Keratinocyte (primary cell): ENCODE results near the gene THRB. TPM values are rescaled to one million over a fixed set of nuclear protein-coding genes. Genes with fewer than 3 reads are reported as not detected.

Source experiments
- DNase-seq: peaks from one replicate; pipeline ENCODE4 v3.0.0-alpha.2; 2011; ENCODE audit warnings: low read depth, missing footprints, low spot score
- FAIRE-seq: peaks from 2 replicates; lab custom pipeline; 2011; peaks lifted over from hg19 to GRCh38; lab: Jason Lieb, UNC
- H2AFZ ChIP-seq: 2 replicates; pipeline ENCODE4 v1.6.0; 2012; ENCODE audit warnings: low read length, control low read depth, inconsistent platforms; ENCODE audit not compliant: control insufficient read depth
- H3K27ac ChIP-seq: 2 replicates; pipeline ENCODE4 v1.5.1; 2011; ENCODE audit warnings: low read length; ENCODE audit not compliant: control insufficient read depth, insufficient read depth
- H3K27me3 ChIP-seq: 3 replicates; pipeline ENCODE4 v1.6.0; 2011; ENCODE audit warnings: low read length; ENCODE audit not compliant: control insufficient read depth, insufficient read depth; ENCODE audit errors: extremely low read depth
- H3K36me3 ChIP-seq, 2 experiments: 2 replicates in 1 of 2; 3 replicates in 1 of 2; pipeline ENCODE4 v1.5.1; 2011; ENCODE audit warnings: low read length in 2 of 2, mild to moderate bottlenecking in 1 of 2; ENCODE audit not compliant: control insufficient read depth in 2 of 2, insufficient read depth in 2 of 2; ENCODE audit errors: extremely low read depth in 1 of 2
- H3K4me1 ChIP-seq: 3 replicates; pipeline ENCODE4 v1.5.1; 2011; ENCODE audit warnings: low read length; ENCODE audit not compliant: control insufficient read depth, insufficient read depth; ENCODE audit errors: extremely low read depth
- H3K4me2 ChIP-seq: 3 replicates; pipeline ENCODE4 v1.6.0; 2011; ENCODE audit warnings: low read depth, low read length; ENCODE audit not compliant: control insufficient read depth, insufficient read depth; ENCODE audit errors: extremely low read depth
- H3K4me3 ChIP-seq, 3 experiments: fragments of 200-600 bp in 1 of 3; sonication (generic) in 1 of 3; 2 replicates in 2 of 3; 3 replicates in 1 of 3; pipeline ENCODE4 v1.5.1; 2011 to 2016; ENCODE audit warnings: low read length in 3 of 3, mild to moderate bottlenecking in 3 of 3, control low read depth in 2 of 3, inconsistent platforms in 1 of 3, low read depth in 1 of 3, mixed read lengths in 1 of 3, mixed run types in 1 of 3, moderate library complexity in 1 of 3; ENCODE audit not compliant: control insufficient read depth in 2 of 3, insufficient read depth in 2 of 3; ENCODE audit errors: extremely low read depth in 1 of 3
- H3K79me2 ChIP-seq: 2 replicates; pipeline ENCODE4 v1.6.0; 2012; ENCODE audit warnings: low read length; ENCODE audit not compliant: control insufficient read depth, insufficient read depth
- H3K9ac ChIP-seq: 3 replicates; pipeline ENCODE4 v1.6.0; 2011; ENCODE audit warnings: low read length; ENCODE audit not compliant: control insufficient read depth, insufficient read depth; ENCODE audit errors: extremely low read depth
- H3K9me1 ChIP-seq: 3 replicates; pipeline ENCODE4 v1.6.0; 2011; ENCODE audit warnings: low read length; ENCODE audit not compliant: control insufficient read depth, insufficient read depth; ENCODE audit errors: extremely low read depth
- H3K9me3 ChIP-seq: 2 replicates; pipeline ENCODE4 v1.5.1; 2012; ENCODE audit warnings: low read depth, low read length; ENCODE audit not compliant: control insufficient read depth
- H4K20me1 ChIP-seq: 3 replicates; pipeline ENCODE4 v1.6.0; 2011; ENCODE audit warnings: low read length; ENCODE audit not compliant: control insufficient read depth, insufficient read depth; ENCODE audit errors: extremely low read depth
- EZH2 ChIP-seq: IDR thresholded peaks from one replicate; pipeline ENCODE4 v1.6.1; 2012; ENCODE audit warnings: inconsistent platforms, mild to moderate bottlenecking, low read length, moderate library complexity
- dilution Hi-C: fragments of 300-500 bp; cut with MboI; formaldehyde crosslinking; loops from one replicate; pipeline ENCODE4 v1.7.0; 2020; ENCODE audit warnings: low sequenced_read_pairs; ENCODE audit not compliant: extremely low pct_ligation_motif_present
- polyA plus RNA-seq, 5 experiments: library from polyadenylated mRNA; depleted of rRNA in 3 of 5; stranded (reverse) in 3 of 5; stranded (forward) in 1 of 5; unstranded in 1 of 5; fragments of >200 nt; gene quantifications; 1 replicate in 1 of 5; 2 replicates in 3 of 5; 3 replicates in 1 of 5; pipeline versions ENCODE4 v1.2.1 to v1.2.3, GENCODE V29; 2011 to 2012; ENCODE audit warnings: missing spikeins in 2 of 5, low read depth in 1 of 5, low replicate concordance in 1 of 5
- TF ChIP-seq, protein P1 (sequence below), 3 experiments: IDR thresholded peaks in 1 of 3; conservative IDR thresholded peaks in 1 of 3; optimal IDR thresholded peaks in 1 of 3; 2 replicates in 2 of 3; 3 replicates in 1 of 3; pipeline versions ENCODE3 to v1.5.1; 2011; ENCODE audit warnings: low read length in 3 of 3, mild to moderate bottlenecking in 3 of 3, moderate library complexity in 2 of 3, control low read depth in 1 of 3, inconsistent platforms in 1 of 3; ENCODE audit not compliant: insufficient read depth in 2 of 3; ENCODE audit errors: extremely low read depth in 1 of 3

Gene THRB
- polyA plus RNA-seq, 1 donor (not counting 4 experiments of a cell fraction or from before 2014, with no cell fraction given), result 2.6 TPM

DNA sequence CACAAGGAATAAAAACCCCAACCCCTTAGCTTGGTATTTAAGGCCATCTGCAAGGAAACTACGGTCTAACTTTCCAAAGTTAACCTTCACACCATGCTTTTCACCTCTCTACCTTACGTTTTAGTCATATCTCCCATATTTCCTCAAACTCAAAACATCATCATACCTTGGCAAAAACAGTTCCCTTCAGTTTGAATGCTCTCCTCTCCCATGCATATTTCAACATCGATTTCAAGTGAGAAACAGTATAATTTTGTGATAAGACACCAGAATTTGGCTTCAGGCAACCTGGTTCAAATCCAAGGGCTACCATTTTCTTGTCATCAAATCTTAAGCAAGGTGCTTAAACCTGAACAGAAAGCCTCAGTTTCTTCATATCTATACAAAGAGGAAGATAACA is 108.2 kb downstream of the THRB start:
- dilution Hi-C loops, result no loop called here
- DNase-seq (no peak), FAIRE-seq (no peak)
- H3K4me2 ChIP-seq, result no peak overlapping the region
- TF ChIP-seq EZH2, result no peak
- TF ChIP-seq, protein P1, sequence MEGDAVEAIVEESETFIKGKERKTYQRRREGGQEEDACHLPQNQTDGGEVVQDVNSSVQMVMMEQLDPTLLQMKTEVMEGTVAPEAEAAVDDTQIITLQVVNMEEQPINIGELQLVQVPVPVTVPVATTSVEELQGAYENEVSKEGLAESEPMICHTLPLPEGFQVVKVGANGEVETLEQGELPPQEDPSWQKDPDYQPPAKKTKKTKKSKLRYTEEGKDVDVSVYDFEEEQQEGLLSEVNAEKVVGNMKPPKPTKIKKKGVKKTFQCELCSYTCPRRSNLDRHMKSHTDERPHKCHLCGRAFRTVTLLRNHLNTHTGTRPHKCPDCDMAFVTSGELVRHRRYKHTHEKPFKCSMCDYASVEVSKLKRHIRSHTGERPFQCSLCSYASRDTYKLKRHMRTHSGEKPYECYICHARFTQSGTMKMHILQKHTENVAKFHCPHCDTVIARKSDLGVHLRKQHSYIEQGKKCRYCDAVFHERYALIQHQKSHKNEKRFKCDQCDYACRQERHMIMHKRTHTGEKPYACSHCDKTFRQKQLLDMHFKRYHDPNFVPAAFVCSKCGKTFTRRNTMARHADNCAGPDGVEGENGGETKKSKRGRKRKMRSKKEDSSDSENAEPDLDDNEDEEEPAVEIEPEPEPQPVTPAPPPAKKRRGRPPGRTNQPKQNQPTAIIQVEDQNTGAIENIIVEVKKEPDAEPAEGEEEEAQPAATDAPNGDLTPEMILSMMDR (optimal IDR thresholded peaks at IDR 0.05 in 1 of 3, IDR thresholded peaks at IDR 0.05 in 1 of 3, conservative IDR thresholded peaks at IDR 0.05 in 1 of 3; ENCODE audit: extremely low read depth in 1 of 3, insufficient read depth in 2 of 3, low read length in 3 of 3), result no peak
- no peak overlapping the region for H3K4me3 ChIP-seq
- H3K4me1 ChIP-seq, result peaks cover 37% of the 10 kb centered on the region
- no peaks in the 10 kb centered on the region for H3K27me3 ChIP-seq
- no peak overlapping the region for H3K27ac ChIP-seq
- no peak overlapping the region for H3K9ac ChIP-seq
- no peaks in the 10 kb centered on the region for H3K36me3 ChIP-seq
- H3K79me2 ChIP-seq, result no peaks in the 10 kb centered on the region
- H2AFZ ChIP-seq, result no peak overlapping the region
- H3K9me1 ChIP-seq, result no peaks in the 10 kb centered on the region
- no peaks in the 10 kb centered on the region for H4K20me1 ChIP-seq
- no peaks in the 10 kb centered on the region for H3K9me3 ChIP-seq

DNA sequence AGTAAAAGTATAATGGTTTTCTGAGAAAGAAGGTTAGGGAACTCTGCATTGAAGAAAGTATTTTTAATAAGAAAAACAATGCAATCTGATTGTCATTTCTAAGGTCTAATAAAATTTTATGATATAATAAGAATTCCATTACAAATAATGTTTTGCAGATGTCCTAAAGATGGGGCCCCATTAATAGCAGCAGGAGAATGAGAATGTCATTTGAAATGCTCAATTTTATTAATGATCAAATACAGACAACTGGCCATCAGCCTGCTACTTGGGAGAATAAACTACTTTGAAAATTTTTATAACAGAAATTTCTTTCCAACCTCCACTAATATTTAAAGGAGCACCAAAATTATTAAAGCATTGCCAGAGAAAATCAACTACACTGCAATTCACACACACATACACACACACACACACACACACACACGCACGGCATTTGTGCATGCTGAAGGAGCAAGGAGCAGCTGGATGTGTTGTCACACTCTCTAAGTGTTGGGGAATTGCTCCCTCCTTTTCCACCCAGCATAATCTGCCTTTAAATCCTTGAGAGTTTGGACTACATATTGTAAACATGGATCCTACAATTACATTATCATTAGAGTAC is 109.5 kb downstream of the THRB start:
- no peak overlapping the region for H3K27ac ChIP-seq
- FAIRE-seq (no peak), DNase-seq (no peak)
- no peaks in the 10 kb centered on the region for H4K20me1 ChIP-seq
- H3K4me1 ChIP-seq, result peaks cover 36% of the 10 kb centered on the region
- H3K4me2 ChIP-seq, result no peak overlapping the region
- no peaks in the 10 kb centered on the region for H3K36me3 ChIP-seq
- no peak overlapping the region for H3K9ac ChIP-seq
- no peaks in the 10 kb centered on the region for H3K9me3 ChIP-seq
- H3K4me3 ChIP-seq, result no peak overlapping the region
- no peaks in the 10 kb centered on the region for H3K9me1 ChIP-seq
- H2AFZ ChIP-seq, result no peak overlapping the region
- dilution Hi-C loops, result no loop called here
- H3K27me3 ChIP-seq, result no peaks in the 10 kb centered on the region
- H3K79me2 ChIP-seq, result no peaks in the 10 kb centered on the region
- TF ChIP-seq EZH2, result no peak
- TF ChIP-seq, protein P1 (optimal IDR thresholded peaks at IDR 0.05 in 1 of 3, IDR thresholded peaks at IDR 0.05 in 1 of 3, conservative IDR thresholded peaks at IDR 0.05 in 1 of 3; ENCODE audit: extremely low read depth in 1 of 3, insufficient read depth in 2 of 3, low read length in 3 of 3), result no peak
